A549 (cell line): Measurements from ENCODE around the gene CNTNAP5. TPM values are rescaled to one million over a fixed set of nuclear protein-coding genes. Genes with fewer than 3 reads are reported as not detected.

Experiments used
- ATAC-seq, 2 experiments: fragments of 200-7000 bp in 1 of 2; fragments of >200 bp in 1 of 2; cut with Nextera tagmentation in 1 of 2; cut with Tn5 transposase in 1 of 2; 3 replicates each; pipeline versions ENCODE4 v1.8.0 to v1.9.1; 2018 to 2020; ENCODE audit warnings: mild to moderate bottlenecking in 1 of 2, moderate library complexity in 1 of 2
- CTCF ChIA-PET: fragments of 300-600 bp; sonication (Branson Sonifier 250); formaldehyde crosslinking; extraction: SDS; loops from one replicate; lab custom pipeline; 2021; ENCODE audit warnings: antibody characterized with exemption, inconsistent platforms; lab: Yijun Ruan, JAX
- POLR2A ChIA-PET: fragments of 350-600 bp; formaldehyde crosslinking; extraction: SDS; loops from one replicate; lab custom pipeline; 2021; ENCODE audit warnings: antibody characterized with exemption, inconsistent platforms; lab: Yijun Ruan, JAX
- DNase-seq, 2 experiments: peaks; one replicate each; pipeline versions ENCODE4 v3.0.0 to v3.0.0-alpha.2; 2011 to 2016; ENCODE audit warnings: low read depth in 1 of 2, low spot score in 1 of 2
- FAIRE-seq: peaks from 2 replicates; lab custom pipeline; 2011; peaks lifted over from hg19 to GRCh38; lab: Jason Lieb, UNC
- H3K27ac ChIP-seq, 2 experiments: fragments of >200 bp; sonication (Bioruptor Twin); formaldehyde crosslinking; 3 replicates each; pipeline ENCODE4 v1.5.1; 2016 to 2017
- H3K4me1 ChIP-seq: fragments of >200 bp; sonication (Bioruptor Twin); formaldehyde crosslinking; 3 replicates; pipeline ENCODE4 v1.6.1; 2016
- H3K4me2 ChIP-seq: fragments of >200 bp; sonication (Bioruptor Twin); formaldehyde crosslinking; 3 replicates; pipeline ENCODE4 v1.6.1; 2016
- H3K4me3 ChIP-seq: fragments of >200 bp; sonication (Bioruptor Twin); formaldehyde crosslinking; 3 replicates; pipeline ENCODE4 v1.5.1; 2016
- H3K9me3 ChIP-seq: fragments of >200 bp; sonication (Bioruptor Twin); formaldehyde crosslinking; 3 replicates; pipeline ENCODE4 v1.6.1; 2016
- ATOH8 ChIP-seq: fragments of 250-450 bp; sonication (Bioruptor Pico); IDR thresholded peaks from 2 replicates; pipeline ENCODE4 v1.5.0; 2020; ENCODE audit warnings: low read depth, mild to moderate bottlenecking, moderate library complexity
- CHD2 ChIP-seq: fragments of 150-350 bp; IDR thresholded peaks from 2 replicates; pipeline ENCODE4 v1.6.1; 2014; ENCODE audit warnings: low read length; ENCODE audit not compliant: partially characterized antibody
- CHD4 ChIP-seq: fragments of 200-600 bp; sonication (generic); IDR thresholded peaks from 2 replicates; pipeline ENCODE4 v1.6.1; 2016; ENCODE audit warnings: antibody characterized with exemption, mild to moderate bottlenecking, borderline replicate concordance
- CTCF ChIP-seq: fragments of >200 bp; sonication (Bioruptor Twin); formaldehyde crosslinking; IDR thresholded peaks from 3 replicates; pipeline ENCODE4 v1.5.1; 2016
- EHMT2 ChIP-seq: fragments of 200-600 bp; sonication (generic); IDR thresholded peaks from 2 replicates; pipeline ENCODE4 v1.6.1; 2016; ENCODE audit warnings: antibody characterized with exemption, low read depth, mild to moderate bottlenecking, moderate library complexity
- FOXS1 ChIP-seq: fragments of 250-450 bp; sonication (Bioruptor Pico); IDR thresholded peaks from 2 replicates; pipeline ENCODE4 v1.5.0; 2020; ENCODE audit warnings: mild to moderate bottlenecking, moderate library complexity
- GATA3 ChIP-seq: IDR thresholded peaks from 2 replicates; pipeline ENCODE4 v1.6.1; 2012; ENCODE audit warnings: borderline replicate concordance
- HEYL ChIP-seq: fragments of 250-450 bp; sonication (Bioruptor Pico); IDR thresholded peaks from 2 replicates; pipeline ENCODE4 v1.8.0; 2021; ENCODE audit warnings: mild to moderate bottlenecking, moderate library complexity
- JUNB ChIP-seq: fragments of >200 bp; sonication (Bioruptor Twin); formaldehyde crosslinking; IDR thresholded peaks from 2 replicates; pipeline ENCODE4 v1.6.1; 2016
- MAX ChIP-seq: IDR thresholded peaks from 2 replicates; pipeline ENCODE4 v1.6.1; 2012
- NR3C1 ChIP-seq: fragments of >200 bp; sonication (Bioruptor Twin); formaldehyde crosslinking; IDR thresholded peaks from 3 replicates; pipeline ENCODE4 v1.6.1; 2017
- PBX3 ChIP-seq: IDR thresholded peaks from 2 replicates; pipeline ENCODE4 v1.6.1; 2012
- PHF8 ChIP-seq: fragments of 200-600 bp; sonication (generic); IDR thresholded peaks from 2 replicates; pipeline ENCODE4 v1.6.1; 2016; ENCODE audit warnings: low read depth, mild to moderate bottlenecking, antibody characterized with exemption, moderate library complexity, borderline replicate concordance
- SREBF2 ChIP-seq: fragments of 450-650 bp; IDR thresholded peaks from 2 replicates; pipeline ENCODE4 v1.6.1; 2014; ENCODE audit warnings: mild to moderate bottlenecking, moderate library complexity
- USF2 ChIP-seq: fragments of 450-650 bp; IDR thresholded peaks from 2 replicates; pipeline ENCODE4 v1.6.1; 2014; ENCODE audit warnings: antibody characterized with exemption
- ZNF302 ChIP-seq: fragments of 250-450 bp; sonication (Bioruptor Pico); IDR thresholded peaks from 2 replicates; pipeline ENCODE4 v1.9.0; 2021; ENCODE audit warnings: inconsistent platforms, mild to moderate bottlenecking, moderate library complexity
- WGBS: methylation state at CpG from one replicate; pipeline ENCODE4 v1.1.6; 2017; ENCODE audit errors: missing lambda C conversion rate; 5-methylcytosine and 5-hydroxymethylcytosine counted together
- polyA plus RNA-seq, 4 experiments: library from polyadenylated mRNA; depleted of rRNA in 3 of 4; stranded (reverse); fragments of >200 nt; fragmentation: RNase III in 1 of 4; extraction: RNeasy Plus Mini Kit Qiagen cat#74134 plus additional on column Dnase treatment in 1 of 4; gene quantifications; 2 replicates in 3 of 4; 3 replicates in 1 of 4; pipeline ENCODE4 v1.2.3, GENCODE V29; 2011 to 2017
- TF ChIP-seq, protein P1 (sequence below): fragments of >200 bp; sonication (Bioruptor Twin); formaldehyde crosslinking; IDR thresholded peaks from 2 replicates; pipeline ENCODE4 v1.6.1; 2016
- TF ChIP-seq, protein P2 (sequence below): fragments of 200-600 bp; sonication (generic); IDR thresholded peaks from 2 replicates; pipeline ENCODE4 v1.6.1; 2016; ENCODE audit warnings: antibody characterized with exemption, mild to moderate bottlenecking, moderate library complexity

Gene CNTNAP5
- polyA plus RNA-seq, 2 of the 4 experiments (the other 2 are of a cell fraction), result not detected

DNA sequence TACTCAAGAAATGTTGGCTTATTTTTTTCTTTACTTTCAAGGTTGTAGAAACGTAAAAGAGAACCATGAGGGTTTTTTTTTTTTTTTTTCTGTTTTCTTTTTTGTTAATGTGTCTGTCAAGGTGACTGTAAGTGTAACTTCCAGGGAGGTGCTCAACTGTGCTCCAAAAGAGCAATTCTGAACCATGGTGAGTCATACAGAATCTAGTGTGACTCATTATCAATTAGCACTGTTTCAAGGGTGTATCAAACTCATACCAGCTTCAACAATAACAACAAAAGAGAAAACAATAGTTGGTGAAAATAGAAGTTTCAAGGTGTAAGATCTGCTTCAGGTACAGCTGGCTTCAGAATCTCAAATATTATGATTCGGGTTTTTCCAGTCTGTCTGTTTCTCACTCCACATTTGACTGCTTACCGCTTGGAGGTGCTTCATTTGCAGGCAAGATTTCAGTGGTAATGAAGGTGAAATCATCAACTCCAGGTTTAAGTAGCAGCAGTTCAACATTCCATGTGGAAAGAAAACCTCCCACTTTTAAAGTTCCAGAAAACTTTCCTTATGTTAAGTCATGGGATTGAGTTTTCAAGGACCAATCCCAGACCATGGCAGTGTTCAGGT lies 850.6 kb downstream of the CNTNAP5 start:
- DNase-seq, result no peak
- 9% methylated on average over 3 of the region's 3 CpGs for WGBS
- H3K4me2 ChIP-seq, result no peak overlapping the region

More for the DNA sequence above, 850.6 kb downstream of the CNTNAP5 start:
- no peaks in the 10 kb centered on the region for H3K4me1 ChIP-seq
- CTCF ChIA-PET, result no interaction called here
- no peak for TF ChIP-seq EHMT2
- no peak for TF ChIP-seq NR3C1
- TF ChIP-seq ATOH8 (CRISPR knock-in tag), result no peak
- TF ChIP-seq PBX3, result no peak
- TF ChIP-seq JUNB, result no peak
- TF ChIP-seq USF2, result no peak
- TF ChIP-seq MAX, result no peak
- TF ChIP-seq CHD2, result no peak
- no peak for TF ChIP-seq SREBF2
- no peak for TF ChIP-seq FOXS1 (CRISPR knock-in tag)
- TF ChIP-seq GATA3, result no peak
- TF ChIP-seq HEYL (CRISPR knock-in tag), result no peak
- TF ChIP-seq, protein P1, sequence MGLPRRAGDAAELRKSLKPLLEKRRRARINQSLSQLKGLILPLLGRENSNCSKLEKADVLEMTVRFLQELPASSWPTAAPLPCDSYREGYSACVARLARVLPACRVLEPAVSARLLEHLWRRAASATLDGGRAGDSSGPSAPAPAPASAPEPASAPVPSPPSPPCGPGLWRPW, result no peak
- TF ChIP-seq, protein P2, sequence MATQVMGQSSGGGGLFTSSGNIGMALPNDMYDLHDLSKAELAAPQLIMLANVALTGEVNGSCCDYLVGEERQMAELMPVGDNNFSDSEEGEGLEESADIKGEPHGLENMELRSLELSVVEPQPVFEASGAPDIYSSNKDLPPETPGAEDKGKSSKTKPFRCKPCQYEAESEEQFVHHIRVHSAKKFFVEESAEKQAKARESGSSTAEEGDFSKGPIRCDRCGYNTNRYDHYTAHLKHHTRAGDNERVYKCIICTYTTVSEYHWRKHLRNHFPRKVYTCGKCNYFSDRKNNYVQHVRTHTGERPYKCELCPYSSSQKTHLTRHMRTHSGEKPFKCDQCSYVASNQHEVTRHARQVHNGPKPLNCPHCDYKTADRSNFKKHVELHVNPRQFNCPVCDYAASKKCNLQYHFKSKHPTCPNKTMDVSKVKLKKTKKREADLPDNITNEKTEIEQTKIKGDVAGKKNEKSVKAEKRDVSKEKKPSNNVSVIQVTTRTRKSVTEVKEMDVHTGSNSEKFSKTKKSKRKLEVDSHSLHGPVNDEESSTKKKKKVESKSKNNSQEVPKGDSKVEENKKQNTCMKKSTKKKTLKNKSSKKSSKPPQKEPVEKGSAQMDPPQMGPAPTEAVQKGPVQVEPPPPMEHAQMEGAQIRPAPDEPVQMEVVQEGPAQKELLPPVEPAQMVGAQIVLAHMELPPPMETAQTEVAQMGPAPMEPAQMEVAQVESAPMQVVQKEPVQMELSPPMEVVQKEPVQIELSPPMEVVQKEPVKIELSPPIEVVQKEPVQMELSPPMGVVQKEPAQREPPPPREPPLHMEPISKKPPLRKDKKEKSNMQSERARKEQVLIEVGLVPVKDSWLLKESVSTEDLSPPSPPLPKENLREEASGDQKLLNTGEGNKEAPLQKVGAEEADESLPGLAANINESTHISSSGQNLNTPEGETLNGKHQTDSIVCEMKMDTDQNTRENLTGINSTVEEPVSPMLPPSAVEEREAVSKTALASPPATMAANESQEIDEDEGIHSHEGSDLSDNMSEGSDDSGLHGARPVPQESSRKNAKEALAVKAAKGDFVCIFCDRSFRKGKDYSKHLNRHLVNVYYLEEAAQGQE, result no peak
- TF ChIP-seq CTCF, result no peak
- TF ChIP-seq PHF8, result no peak
- no peak for TF ChIP-seq ZNF302
- no peak for TF ChIP-seq CHD4
- TF ChIP-seq, all 56 proteins: peak for 0
- Histone ChIP-seq H3K4me3 (no peak overlapping the region), H3K27ac (no peak overlapping the region), H3K9me3 (no peaks in the 10 kb centered on the region)
- FAIRE-seq (no peak), ATAC-seq (no peak)
- POLR2A ChIA-PET, result no interaction called here
